ENCODE measurements around the gene NPIPB2.
"Not testable (repeated sequence)": the region's sequence is repeated elsewhere in the genome, so short reads cannot be mapped to it uniquely, and the experiment has no call there.

Gene NPIPB2

GRCh38 chr16:11941945-11942344 lies at the start of gene NPIPB2:
Gene NPIPB2 (minus strand): TSS chr16:11942045. CDS start chr16:11942045, 0 bp downstream.
- not testable (repeated sequence) for DNase-seq

DNA sequence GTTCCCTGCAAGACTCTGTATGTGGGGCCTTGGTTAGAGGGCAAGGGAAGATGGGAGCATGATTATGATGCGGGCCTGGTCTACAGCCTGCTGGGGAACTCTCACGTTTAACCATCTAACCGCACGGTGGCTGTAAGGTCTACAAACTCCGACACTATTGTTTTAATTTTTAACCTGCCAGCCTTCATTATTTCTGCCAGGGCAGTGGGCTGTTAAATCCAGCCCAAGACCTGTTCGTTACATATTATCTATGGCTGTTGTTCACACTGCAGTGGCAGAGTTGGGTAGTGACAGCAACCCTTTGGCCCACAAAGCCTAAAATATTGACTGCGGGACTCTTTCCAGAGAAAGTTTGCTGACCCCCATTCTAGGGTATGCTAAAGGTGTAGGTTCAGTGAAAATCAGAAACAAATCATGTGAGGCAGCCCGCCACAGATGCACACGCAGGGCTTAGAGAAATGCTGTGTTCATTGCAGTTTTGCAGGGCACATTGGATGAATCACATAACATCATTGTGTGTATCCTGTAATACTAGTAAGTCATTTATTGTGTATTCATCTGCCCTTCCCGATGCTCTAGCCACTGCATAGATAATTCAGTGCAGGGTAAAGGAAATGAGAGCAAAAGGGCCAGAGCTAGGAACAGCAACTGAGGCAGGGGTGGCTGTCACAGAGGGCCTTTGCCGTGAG lies 49.0 kb upstream of the NPIPB2 start:
- no peak for DNase-seq

DNA sequence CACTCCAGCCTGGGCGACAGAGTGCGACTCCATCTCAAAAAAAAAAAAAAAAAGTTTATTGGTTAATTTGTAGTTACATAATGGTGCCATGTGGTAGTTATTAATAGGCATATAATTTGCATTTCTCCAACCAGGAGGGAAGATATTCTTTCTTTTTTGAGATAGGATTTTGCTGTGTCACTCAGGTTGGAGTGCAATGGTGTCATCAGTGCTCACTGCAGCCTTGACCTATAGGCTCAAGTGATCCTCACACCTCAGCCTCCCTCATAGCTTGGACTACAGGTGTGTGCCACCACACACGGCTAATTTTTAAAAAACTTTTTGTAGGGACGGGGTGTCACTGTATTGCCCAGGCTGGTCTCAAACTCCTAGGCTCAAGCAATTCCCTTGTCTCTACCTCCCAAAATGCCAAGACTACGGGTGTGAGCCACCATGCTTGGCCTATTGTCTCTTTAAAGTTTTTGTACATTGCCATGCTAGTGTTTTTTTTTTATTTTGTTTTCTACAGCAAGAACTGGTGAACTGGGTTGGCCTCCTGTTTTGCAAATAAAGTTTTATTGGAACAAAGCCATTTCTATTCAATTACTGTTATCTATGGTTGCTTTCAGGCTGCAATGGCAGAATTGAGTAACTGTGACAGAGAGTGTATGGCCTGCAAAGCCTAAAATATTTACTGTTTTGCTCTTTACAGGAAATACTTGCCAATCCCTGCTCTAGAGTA lies 46.6 kb upstream of the NPIPB2 start:
- DNase-seq = no peak

DNA sequence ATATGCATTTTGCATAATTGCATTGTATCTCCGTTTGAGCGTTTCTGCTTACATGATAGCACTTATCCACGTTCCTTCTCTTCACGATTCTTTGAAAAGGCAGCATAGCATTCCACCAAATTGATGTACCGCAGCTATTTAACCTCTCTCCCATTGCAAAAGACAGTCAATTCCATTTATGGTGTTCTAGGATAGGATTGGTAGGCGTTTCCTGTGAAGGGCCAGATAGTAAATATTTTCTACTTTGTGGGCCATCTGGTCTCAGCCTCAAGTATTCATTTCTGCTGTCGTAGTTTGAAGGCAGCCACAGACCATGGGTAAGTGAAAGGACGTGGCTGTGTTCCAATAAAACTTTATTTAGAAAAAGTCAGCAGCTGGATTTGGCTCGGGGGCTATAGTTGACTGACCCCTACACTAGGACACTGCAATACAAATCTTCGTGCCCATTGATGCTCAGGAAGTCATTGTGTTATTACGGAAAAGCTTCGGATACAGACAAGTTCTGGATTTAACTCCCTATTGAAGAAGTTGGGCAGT lies 44.7 kb upstream of the NPIPB2 start:
- DNase-seq = no peak

GRCh38 chr16:11985250-11985649 lies 43.4 kb upstream of the NPIPB2 start:
- no peak for DNase-seq

- DNase-seq = no peak
Observed at GRCh38 chr16:11980136-11980844, 38.4 kb upstream of the NPIPB2 start.

DNA sequence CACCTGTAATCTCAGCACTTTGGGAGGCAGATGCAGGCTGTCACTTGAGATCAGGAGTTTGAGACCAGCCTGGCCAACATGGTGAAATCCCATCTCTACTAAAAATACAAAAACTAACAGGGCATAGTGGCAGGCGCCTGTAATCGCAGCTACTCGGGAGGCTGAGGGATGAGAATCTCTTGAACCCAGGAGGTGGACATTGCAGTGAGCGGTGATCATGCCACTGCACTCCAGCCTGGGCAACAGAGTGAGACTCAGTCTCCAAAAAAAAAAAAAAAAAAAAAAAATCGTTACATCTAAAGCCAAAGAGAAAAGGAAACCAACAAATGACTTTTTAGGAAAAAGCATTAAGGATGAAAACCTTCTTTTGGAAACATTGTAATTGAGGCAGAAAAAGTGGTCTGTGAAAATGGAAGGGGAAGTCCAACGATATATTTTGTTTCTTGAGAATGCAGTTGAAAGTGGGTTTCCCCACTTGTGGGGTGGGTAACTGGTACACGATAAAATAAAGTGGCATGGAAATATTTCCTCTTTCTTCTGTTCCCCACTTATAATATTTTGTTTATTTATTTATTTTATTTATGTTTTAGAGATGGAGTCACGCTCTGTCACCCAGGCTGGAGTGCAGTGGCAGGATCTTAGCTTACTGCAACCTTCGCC lies 37.3 kb upstream of the NPIPB2 start:
- DNase-seq = no peak

DNA sequence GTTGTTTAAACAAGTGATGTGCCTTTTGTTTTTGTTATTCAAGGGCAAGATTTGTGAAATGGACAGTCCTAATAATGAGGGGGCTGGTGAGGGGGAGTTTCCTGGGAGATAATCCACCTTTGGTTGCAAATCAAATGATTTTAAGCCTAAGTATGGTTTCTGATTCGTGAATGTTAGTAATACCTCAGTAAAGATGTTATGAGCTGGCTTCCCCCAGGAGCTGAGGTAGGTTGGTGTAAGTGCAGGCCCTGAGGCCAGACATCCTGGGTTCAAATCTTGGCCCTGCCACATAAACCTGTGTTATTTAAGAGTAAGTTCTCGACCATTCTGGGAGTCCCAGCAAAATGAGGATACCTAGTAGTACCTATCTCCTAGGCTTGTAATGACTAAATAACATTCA lies 36.2 kb upstream of the NPIPB2 start:
- no peak for DNase-seq

- no peak for DNase-seq
Observed at GRCh38 chr16:11977376-11978041, 35.7 kb upstream of the NPIPB2 start.

GRCh38 chr16:11976850-11977375 lies 35.1 kb upstream of the NPIPB2 start:
- DNase-seq = no peak

DNA sequence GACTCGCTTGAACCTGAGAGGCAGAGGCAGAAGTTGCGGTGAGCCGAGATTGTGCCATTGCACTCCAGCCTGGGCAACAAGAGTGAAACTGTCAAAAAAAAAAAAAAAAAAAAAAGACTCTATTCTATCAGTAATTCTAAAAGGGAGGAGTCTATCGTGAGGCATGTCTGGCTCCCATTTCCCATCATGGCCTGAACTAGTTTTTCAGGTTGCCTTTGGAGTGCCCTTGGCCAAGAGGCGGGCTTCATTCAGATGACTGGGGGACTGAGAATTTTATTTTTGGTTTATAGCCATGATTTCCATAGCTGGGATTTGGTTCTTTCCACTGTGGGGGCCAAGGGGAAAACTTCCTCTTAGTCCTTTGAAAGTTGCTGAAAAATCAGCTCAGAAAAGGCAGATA lies 31.2 kb upstream of the NPIPB2 start:
- DNase-seq = no peak

- DNase-seq = no peak
Observed at GRCh38 chr16:11972128-11972527, 30.3 kb upstream of the NPIPB2 start.

GRCh38 chr16:11970292-11970691 lies 28.4 kb upstream of the NPIPB2 start:
- not testable (repeated sequence) for DNase-seq

GRCh38 chr16:11968577-11968976 lies 26.7 kb upstream of the NPIPB2 start:
- no peak for DNase-seq

DNA sequence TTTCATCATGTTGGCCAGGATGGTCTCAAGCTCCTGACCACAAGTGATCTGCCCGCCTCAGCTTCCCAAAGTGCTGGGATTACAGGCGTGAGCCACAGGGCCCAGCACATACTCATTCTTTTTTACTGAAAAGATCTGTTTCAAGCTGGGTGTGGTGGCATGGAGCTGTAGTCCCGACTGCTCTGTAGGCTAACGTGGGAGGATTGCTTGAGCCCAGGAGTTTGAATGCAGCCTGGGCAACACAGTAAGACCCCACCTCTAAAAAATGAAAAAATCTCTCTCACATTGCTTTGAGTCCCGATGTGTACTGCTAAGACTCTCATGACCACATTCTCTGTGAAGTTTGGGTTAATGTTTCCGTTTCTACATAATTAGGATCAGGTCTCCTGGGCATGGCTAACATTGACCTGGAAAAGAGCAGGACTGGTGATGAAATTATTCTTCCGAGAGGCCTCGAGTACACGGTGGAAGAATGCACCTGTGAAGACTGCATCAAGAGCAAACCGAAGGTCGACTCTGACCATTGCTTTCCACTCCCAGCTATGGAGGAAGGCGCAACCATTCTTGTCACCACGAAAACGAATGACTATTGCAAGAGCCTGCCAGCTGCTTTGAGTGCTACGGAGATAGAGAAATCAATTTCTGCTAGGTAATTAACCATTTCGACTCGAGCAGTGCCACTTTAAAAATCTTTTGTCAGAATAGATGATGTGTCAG lies 25.5 kb upstream of the NPIPB2 start:
- DNase-seq = no peak

GRCh38 chr16:11966173-11966572 lies 24.3 kb upstream of the NPIPB2 start:
- peak; percentile 41 for DNase-seq

GRCh38 chr16:11964761-11965551 lies 23.1 kb upstream of the NPIPB2 start, which contains the start of gene TNFRSF17:
Gene TNFRSF17 (plus strand): TSS chr16:11965210. CDS start chr16:11965325, 115 bp downstream.
- no peak for DNase-seq

GRCh38 chr16:11963706-11964105 lies 21.9 kb upstream of the NPIPB2 start:
- no peak for DNase-seq

DNA sequence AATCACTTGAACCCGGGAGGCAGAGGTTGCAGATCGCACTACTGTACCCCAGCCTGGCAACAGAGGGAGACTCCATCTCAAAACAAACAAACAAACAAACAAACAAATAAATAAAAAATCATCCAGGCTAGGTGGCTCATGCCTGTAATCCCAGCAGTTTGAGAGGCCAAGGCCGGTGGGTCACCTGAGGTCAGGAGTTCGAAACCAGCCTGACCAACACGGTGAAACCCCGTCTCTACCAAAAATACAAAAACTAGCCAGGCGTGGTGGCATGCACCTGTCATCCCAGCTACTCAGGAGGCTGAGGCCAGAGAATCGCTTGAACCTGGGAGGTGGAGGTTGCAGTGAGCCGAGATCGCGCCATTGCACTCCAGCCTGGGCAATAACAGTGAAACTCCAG lies 21.1 kb upstream of the NPIPB2 start:
- not testable (repeated sequence) for DNase-seq

GRCh38 chr16:11962457-11962856 lies 20.6 kb upstream of the NPIPB2 start:
- peak; percentile 7 for DNase-seq

Data from MV-4-11 (cell line).